ENCODE data around the gene FAF1.

FAF1 gene

GRCh38 chr1:50634251-50634650 lies 325.8 kb downstream of the FAF1 start:
- Histone ChIP-seq H3K36me3 (ENCODE audit: low read length) (no peaks in the 10 kb centered on the region), H3F3A (ENCODE audit: insufficient read depth) (no peaks in the 10 kb centered on the region), H3K27ac (ENCODE audit: low read depth, low read length) (no peak overlapping the region), H3K9ac (ENCODE audit: low read length) (no peak overlapping the region), H3K4me2 (ENCODE audit: low read depth, low read length, poor library complexity, severe bottlenecking) (no peak overlapping the region), H3K9me3 (ENCODE audit: insufficient read depth, low read length) (no peaks in the 10 kb centered on the region), H3K4me3 (ENCODE audit: insufficient read depth, low read length, poor library complexity, severe bottlenecking) (no peak overlapping the region), H3K27me3 (ENCODE audit: low read length) (no peaks in the 10 kb centered on the region), H2AFZ (ENCODE audit: low read depth, low read length, severe bottlenecking) (no peak overlapping the region), H3K9me2 (replicated peaks; ENCODE audit: insufficient read depth, low read length) (no peaks in the 10 kb centered on the region), H3K79me2 (ENCODE audit: insufficient read depth, low read length) (no peaks in the 10 kb centered on the region), H4K20me1 (ENCODE audit: low read depth, low read length) (no peaks in the 10 kb centered on the region)
- TF ChIP-seq CTCF (IDR thresholded peaks at IDR 0.05; ENCODE audit: insufficient read depth, low read length, poor library complexity, severe bottlenecking) (no peak), EZH2phosphoT487 (conservative IDR thresholded peaks at IDR 0.05; ENCODE audit: low read length) (no peak)

GRCh38 chr1:50633465-50633864 lies 326.6 kb downstream of the FAF1 start:
- Histone ChIP-seq H3K27ac (ENCODE audit: low read depth, low read length) (no peak overlapping the region), H2AFZ (ENCODE audit: low read depth, low read length, severe bottlenecking) (no peak overlapping the region)
- TF ChIP-seq EZH2phosphoT487 (conservative IDR thresholded peaks at IDR 0.05; ENCODE audit: low read length) (no peak), CTCF (IDR thresholded peaks at IDR 0.05; ENCODE audit: insufficient read depth, low read length, poor library complexity, severe bottlenecking) (no peak)

GRCh38 chr1:50631161-50631560 lies 328.9 kb downstream of the FAF1 start:
- no peaks in the 10 kb centered on the region for H3K9me3 ChIP-seq (ENCODE audit: insufficient read depth, low read length)
- H3K9me2 ChIP-seq (replicated peaks; ENCODE audit: insufficient read depth, low read length), result no peaks in the 10 kb centered on the region
- TF ChIP-seq EZH2phosphoT487 (conservative IDR thresholded peaks at IDR 0.05; ENCODE audit: low read length) (no peak), CTCF (IDR thresholded peaks at IDR 0.05; ENCODE audit: insufficient read depth, low read length, poor library complexity, severe bottlenecking) (no peak)
- no peaks in the 10 kb centered on the region for H3F3A ChIP-seq (ENCODE audit: insufficient read depth)
- no peak overlapping the region for H3K27ac ChIP-seq (ENCODE audit: low read depth, low read length)
- H3K9ac ChIP-seq (ENCODE audit: low read length), result no peak overlapping the region
- H3K36me3 ChIP-seq (ENCODE audit: low read length), result no peaks in the 10 kb centered on the region
- H2AFZ ChIP-seq (ENCODE audit: low read depth, low read length, severe bottlenecking), result no peak overlapping the region
- H3K27me3 ChIP-seq (ENCODE audit: low read length), result no peaks in the 10 kb centered on the region
- H4K20me1 ChIP-seq (ENCODE audit: low read depth, low read length), result no peaks in the 10 kb centered on the region
- no peak overlapping the region for H3K4me3 ChIP-seq (ENCODE audit: insufficient read depth, low read length, poor library complexity, severe bottlenecking)
- no peaks in the 10 kb centered on the region for H3K79me2 ChIP-seq (ENCODE audit: insufficient read depth, low read length)
- no peak overlapping the region for H3K4me2 ChIP-seq (ENCODE audit: low read depth, low read length, poor library complexity, severe bottlenecking)

More at GRCh38 chr1:50633465-50633864, 326.6 kb downstream of the FAF1 start:
- Histone ChIP-seq H3K4me3 (ENCODE audit: insufficient read depth, low read length, poor library complexity, severe bottlenecking) (no peak overlapping the region), H3K4me2 (ENCODE audit: low read depth, low read length, poor library complexity, severe bottlenecking) (no peak overlapping the region), H3K27me3 (ENCODE audit: low read length) (no peaks in the 10 kb centered on the region), H3K9ac (ENCODE audit: low read length) (no peak overlapping the region), H3K9me3 (ENCODE audit: insufficient read depth, low read length) (no peaks in the 10 kb centered on the region), H4K20me1 (ENCODE audit: low read depth, low read length) (no peaks in the 10 kb centered on the region), H3K9me2 (replicated peaks; ENCODE audit: insufficient read depth, low read length) (no peaks in the 10 kb centered on the region), H3F3A (ENCODE audit: insufficient read depth) (no peaks in the 10 kb centered on the region), H3K79me2 (ENCODE audit: insufficient read depth, low read length) (no peaks in the 10 kb centered on the region), H3K36me3 (ENCODE audit: low read length) (no peaks in the 10 kb centered on the region)
